Activated CD4-positive, CD25-positive, alpha-beta regulatory T cell (primary cell): Measurements from ENCODE around the gene WSB1.

Source experiments
- DNase-seq, 4 experiments: peaks; one replicate each; lab custom pipeline; 2025; lab: John Stamatoyannopoulos, UW

WSB1 gene

GRCh38 chr17:27338536-27338985 is 44.6 kb downstream of the WSB1 start:
- no peak for DNase-seq

GRCh38 chr17:27339198-27339835 is 45.4 kb downstream of the WSB1 start:
- no peak for DNase-seq

GRCh38 chr17:27339836-27340550 is 46.1 kb downstream of the WSB1 start:
- peak in 1 of 4 experiments; percentile 9 for DNase-seq

GRCh38 chr17:27340575-27340974 is 46.7 kb downstream of the WSB1 start:
- DNase-seq = no peak

- no peak for DNase-seq
Observed at GRCh38 chr17:27341041-27341471, 47.1 kb downstream of the WSB1 start.

DNA sequence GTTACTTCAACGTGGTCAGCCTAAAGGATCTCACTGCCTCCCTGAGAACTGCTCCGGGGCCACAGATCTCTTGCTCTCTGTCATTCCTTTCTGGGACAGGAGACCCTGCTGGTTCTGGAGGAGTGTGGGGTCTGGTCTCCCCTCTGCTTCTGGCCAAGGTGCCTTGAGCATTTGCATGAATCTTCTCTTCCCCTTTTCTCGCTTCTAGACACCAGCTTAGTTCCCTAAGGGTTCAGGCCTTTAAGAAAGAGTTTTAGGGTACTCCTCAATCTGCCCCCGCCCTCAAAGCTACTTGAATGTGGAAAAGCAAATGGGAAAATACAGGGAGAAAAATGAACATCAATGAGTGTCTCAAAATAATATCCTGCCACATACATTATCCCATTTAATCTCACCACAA is 48.1 kb downstream of the WSB1 start:
- no peak for DNase-seq

- DNase-seq = no peak
Observed at GRCh38 chr17:27343294-27343693, 49.4 kb downstream of the WSB1 start.

DNA sequence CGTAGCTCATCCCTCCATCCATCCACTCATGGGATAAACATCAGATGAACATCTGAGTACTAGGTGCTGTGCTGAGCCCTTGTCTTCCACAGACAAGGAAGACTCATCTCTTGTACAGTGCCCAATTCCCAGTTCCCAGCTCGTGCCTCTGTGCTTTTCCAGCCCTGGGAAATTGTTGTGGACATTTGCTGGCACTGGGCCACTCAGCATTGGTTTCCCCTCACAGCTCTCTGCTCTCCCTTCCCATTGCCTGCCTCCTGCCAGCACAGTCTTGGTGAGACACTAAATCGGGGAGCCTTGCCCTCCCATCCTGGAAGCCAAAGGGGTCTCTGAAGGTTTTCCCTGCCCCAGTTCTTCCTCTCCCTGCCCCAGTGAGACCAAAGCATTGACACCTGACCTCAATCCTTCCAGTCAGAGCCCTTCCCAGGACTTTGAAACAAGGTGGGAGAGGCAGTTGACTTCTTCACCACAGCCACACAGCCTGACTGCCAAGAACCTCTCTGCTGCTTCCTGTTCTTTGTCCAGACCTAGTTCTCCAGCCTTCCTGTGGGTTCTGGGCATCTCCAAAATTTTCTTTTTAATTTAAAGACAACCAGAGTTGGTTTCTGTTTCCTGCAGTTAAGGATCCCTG is 50.2 kb downstream of the WSB1 start:
- no peak for DNase-seq

GRCh38 chr17:27345141-27345904 is 51.4 kb downstream of the WSB1 start:
- no peak for DNase-seq

DNA sequence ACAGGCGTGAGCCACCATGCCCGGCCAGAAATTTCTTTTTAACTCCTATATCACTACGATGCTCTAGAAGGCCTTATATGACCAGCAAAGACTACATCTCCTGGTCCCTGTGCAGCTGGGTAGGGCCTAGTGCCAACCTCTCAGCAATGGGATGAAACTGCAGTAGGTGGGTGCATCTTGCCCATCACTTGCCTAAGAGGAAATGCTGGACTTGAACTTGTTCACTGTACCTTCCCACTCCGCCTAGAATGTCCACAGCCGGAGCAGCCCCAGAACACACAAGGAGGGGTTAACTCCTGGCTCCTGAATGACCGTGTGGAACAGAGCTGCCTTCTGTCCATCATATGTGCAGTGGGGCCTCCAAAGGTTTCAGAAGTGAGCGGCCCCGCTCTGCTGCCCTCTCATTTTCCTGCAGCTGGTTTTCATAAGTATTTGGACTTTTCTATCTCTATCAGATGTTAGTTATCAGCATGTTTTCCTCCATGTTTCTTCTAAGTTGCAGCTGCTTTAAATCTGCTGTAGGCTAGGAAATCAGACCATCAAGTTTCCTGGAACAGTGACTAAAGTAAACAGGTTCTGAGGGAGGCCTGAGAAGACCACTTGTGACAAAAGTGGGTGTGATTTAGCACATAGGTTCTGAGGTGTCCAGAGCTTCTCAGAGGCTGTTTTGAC is 52.5 kb downstream of the WSB1 start:
- DNase-seq = no peak

GRCh38 chr17:27348196-27348595 is 54.3 kb downstream of the WSB1 start:
- no peak for DNase-seq

DNA sequence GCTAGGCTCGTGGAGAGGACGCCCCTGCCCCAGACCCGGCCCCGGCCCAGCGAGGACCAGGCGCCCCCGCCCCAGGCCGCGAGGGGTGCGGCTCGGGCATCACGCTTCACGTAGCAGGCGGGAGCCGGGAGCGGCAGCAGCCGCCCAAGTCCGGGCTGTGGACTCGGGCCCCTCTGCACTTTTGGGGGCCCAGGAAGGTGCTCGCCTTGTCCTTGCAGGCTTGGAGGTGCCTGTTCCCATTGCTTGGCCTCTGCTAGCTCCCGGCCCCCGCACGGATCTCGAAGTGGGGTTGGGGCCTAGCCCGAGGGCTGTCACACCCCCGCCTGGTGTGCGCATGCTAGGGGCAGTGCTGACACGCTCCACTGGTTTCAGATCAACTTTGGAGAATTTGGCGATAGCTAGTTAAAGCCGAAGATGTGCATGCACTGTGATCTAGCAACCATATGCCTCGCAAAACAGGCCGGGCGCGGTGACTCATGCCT is 55.7 kb downstream of the WSB1 start:
- no peak for DNase-seq

DNA sequence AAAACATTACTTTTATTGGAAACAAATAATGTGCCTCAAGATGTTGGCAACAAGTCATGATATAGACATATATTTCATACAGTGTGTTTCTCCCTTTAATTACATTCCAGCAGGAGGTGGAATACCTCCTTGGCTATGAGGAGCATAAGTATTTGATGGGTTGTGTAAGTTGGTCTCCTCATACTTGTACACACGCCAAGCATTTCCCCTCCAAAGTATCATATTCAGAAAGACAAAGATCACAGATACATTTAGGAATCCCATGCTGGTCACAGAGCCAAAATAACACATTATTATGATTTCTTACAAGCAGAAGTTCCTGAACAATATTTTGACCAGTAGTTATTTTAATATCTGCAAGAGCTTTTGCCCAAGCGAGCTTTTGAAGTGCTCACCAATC is 57.8 kb downstream of the WSB1 start:
- no peak for DNase-seq

DNA sequence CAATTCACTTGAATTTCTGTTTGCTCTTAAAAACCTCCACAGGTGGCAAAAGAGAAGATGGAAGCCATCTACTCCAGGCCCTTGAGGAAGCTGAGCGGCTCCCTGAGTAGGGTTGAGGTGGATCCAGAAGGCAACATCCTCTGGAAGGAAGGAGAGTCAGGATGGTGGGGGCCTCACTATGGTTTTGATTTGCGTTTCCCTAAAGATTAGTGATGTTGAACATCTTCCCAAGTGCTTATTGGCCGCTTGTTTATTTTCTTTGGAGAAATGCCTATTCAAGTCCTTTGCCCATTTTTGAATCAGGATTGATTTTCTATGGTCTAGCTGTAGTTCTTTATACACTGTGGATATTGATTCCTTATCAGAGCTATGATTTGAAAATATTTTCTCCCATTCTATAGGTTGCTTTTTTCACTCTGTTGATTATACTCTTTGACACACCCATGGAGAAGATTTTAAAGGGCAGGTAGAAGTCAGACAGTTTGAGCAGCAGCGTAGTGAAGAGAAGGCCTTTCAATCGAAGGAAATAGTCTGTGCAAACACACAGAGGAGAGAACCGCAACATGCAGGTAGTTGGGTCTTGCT is 58.6 kb downstream of the WSB1 start:
- no peak for DNase-seq

GRCh38 chr17:27353033-27353460 is 59.1 kb downstream of the WSB1 start:
- no peak for DNase-seq

DNA sequence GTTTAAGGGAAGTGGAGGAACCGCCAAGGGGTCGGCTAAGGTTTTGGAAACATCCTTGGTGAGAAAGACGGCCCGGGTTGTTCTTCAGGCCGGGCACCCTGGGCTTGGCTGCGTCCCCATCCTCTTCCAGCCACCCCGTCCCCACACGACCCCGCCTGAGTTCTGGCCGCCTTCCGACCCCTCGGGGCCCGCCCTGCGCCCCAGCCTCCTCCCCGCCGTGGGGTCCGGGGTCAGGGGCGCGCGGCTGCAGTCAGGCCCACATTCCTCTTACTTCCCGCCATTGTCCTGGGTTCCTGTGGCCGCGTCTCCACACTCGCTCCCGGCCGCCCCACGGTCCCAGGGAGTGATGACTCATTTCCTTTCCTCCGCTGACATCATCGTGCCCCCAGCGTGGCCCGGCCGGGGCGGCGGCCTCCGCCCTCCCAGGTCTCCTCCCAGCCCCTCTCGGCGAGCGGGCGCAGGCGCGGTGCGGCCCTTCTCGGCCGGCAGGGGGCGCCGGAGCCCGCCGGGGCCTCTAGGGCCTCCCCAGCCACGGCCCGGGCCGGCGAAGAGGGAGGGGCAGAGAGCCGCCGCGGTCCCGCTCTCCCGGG is 59.6 kb downstream of the WSB1 start:
- peak; percentile 67 to 81 (median 75) for DNase-seq

- no peak for DNase-seq
Observed at GRCh38 chr17:27354051-27354490, 60.2 kb downstream of the WSB1 start.

DNA sequence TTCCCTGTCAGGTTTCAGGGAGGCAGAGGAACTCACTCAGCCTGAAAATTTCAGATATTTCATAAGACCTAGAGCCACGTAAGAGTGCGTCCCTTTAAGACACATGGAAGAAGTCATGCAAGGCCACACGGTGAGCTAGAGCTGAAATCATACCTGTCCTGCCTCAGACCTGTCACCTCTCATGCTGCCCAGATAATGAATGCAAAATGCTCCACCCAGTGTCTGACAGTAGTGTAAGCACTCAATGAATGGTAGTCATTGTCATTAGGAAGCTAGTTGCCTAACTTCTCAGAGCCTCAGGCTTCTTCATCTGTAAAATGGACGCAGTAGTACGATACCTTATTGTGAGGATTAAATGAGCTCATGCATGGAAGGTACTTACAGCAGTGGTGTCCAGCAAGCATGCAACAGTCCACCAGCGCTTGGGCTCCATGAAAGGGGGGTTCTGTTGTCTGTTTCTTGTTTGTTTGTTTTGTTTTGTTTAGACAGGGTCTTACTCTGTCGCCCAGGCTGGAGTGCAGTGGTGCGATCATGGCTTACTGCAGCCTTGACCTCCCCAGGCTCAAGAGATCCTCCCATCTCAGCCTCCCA is 60.7 kb downstream of the WSB1 start:
- no peak for DNase-seq

- no peak for DNase-seq
Observed at GRCh38 chr17:27355419-27355818, 61.5 kb downstream of the WSB1 start.

- peak in 1 of 4 experiments; percentile 5 for DNase-seq
Observed at GRCh38 chr17:27356091-27356705, 62.3 kb downstream of the WSB1 start.
